RWPE1 (cell line): ENCODE data around the gene CLCN5.

Source experiments
- CTCF ChIA-PET: fragments of 350-600 bp; sonication (Branson Sonifier 250); formaldehyde crosslinking; extraction: SDS; loops from one replicate; lab custom pipeline; 2021; lab: Yijun Ruan, JAX
- POLR2A ChIA-PET: fragments of 400-600 bp; formaldehyde crosslinking; extraction: SDS; loops from one replicate; lab custom pipeline; 2020; ENCODE audit warnings: antibody characterized with exemption; ENCODE audit not compliant: low non-redundant PET; lab: Yijun Ruan, JAX
- DNase-seq: peaks from one replicate; pipeline ENCODE4 v3.0.0; 2012; ENCODE audit warnings: low spot score
- H3K27ac ChIP-seq: fragments of 450-650 bp; 2 replicates; pipeline ENCODE4 v1.5.1; 2017
- TF ChIP-seq, protein P1 (sequence below): fragments of 450-650 bp; conservative IDR thresholded peaks from 2 replicates; pipeline ENCODE4 v1.5.1; 2017; ENCODE audit warnings: low read depth, mild to moderate bottlenecking

Gene CLCN5

DNA sequence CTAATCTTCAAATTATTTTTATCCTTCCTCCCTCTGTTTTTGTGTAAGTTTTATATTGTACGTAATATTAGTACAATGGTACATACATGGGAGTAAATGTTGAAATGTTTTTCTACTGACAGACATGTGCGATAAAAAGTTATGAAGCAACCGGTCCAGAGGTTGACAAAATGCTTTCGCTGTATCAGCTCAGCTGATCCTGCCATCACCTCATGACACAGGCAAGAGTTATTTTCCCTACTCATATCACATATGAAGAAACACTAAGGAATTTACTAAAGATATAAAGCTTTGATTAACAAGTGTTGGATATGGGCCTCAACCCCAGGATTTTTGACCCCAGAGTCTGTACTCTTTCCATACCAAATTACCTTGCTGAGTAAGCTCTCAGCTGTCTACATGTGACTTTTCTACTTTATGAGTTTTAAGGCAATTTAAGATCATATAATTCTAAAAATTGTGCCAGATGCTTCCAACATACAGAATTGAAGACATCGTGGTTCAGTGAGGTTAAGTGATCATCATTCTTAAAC lies 50.0 kb downstream of the CLCN5 start:
- TF ChIP-seq, protein P1, sequence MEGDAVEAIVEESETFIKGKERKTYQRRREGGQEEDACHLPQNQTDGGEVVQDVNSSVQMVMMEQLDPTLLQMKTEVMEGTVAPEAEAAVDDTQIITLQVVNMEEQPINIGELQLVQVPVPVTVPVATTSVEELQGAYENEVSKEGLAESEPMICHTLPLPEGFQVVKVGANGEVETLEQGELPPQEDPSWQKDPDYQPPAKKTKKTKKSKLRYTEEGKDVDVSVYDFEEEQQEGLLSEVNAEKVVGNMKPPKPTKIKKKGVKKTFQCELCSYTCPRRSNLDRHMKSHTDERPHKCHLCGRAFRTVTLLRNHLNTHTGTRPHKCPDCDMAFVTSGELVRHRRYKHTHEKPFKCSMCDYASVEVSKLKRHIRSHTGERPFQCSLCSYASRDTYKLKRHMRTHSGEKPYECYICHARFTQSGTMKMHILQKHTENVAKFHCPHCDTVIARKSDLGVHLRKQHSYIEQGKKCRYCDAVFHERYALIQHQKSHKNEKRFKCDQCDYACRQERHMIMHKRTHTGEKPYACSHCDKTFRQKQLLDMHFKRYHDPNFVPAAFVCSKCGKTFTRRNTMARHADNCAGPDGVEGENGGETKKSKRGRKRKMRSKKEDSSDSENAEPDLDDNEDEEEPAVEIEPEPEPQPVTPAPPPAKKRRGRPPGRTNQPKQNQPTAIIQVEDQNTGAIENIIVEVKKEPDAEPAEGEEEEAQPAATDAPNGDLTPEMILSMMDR, result no peak
- DNase-seq, result no peak
- H3K27ac ChIP-seq, result no peak overlapping the region
- CTCF ChIA-PET, result no interaction called here
- POLR2A ChIA-PET, result no interaction called here

DNA sequence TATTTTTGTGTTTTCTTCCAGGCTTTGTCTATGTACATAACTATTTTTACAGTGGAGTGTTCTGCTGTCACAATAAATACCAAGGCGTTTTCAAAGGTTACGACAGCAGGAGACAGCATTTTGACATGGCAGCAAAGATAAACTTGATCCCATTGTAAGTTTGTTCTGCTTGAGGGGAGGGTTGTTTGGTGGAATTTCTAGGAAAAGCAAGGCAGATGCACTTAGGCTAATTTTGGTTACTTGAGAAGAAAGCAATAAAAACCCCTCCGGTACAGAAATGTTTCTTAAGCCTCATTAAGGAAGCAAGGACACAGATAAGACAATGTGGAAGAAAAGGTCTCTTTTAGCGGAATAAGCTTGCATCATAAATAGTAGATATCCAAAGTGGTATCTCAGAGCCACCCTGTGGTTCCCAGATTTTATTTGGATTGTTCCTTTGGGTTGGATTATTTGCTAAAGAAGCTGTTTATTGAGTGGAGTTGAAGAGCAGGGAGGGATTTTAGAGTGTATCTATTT lies 54.3 kb downstream of the CLCN5 start:
- TF ChIP-seq, protein P1, result no peak
- CTCF ChIA-PET, result no interaction called here
- POLR2A ChIA-PET, result no interaction called here
- no peak for DNase-seq
- H3K27ac ChIP-seq, result no peak overlapping the region

DNA sequence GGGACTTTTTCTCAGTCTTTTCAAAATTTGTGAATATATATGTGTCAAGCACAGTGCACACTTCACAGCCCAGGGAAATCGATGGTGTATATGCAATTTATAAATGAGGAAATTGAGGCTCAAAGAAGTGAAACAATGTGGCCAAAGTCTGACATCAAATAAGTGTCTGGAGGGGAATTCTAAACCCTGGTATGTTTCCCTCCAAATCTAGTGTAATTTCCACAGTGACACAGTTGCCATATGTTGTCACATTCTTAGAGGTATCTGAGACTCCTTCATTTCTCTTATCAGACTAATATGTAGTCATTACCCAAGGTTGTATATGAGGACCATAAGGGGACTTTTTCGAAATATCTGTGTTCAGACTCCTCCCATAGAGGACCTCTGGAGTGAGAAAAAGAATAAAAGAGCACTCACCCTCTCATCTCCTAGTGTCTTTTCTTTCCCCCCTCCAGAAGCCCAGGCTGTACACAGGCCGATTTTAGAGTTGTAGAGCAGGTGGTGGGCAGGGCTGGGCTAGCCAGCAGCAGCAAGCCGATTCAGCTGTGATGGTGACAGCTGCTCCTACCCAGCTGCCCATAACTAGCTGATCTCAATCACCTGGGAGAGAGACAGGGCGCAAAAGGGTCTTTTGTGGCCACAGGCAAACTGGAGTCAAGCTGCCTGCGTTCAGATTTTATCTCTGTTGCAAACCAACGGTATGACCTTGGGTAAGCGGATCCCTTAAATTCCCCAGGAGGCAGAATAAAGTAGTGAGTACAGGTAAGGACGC lies 55.1 kb downstream of the CLCN5 start:
- H3K27ac ChIP-seq, result no peak overlapping the region
- no peak for DNase-seq
- POLR2A ChIA-PET, result no interaction called here
- CTCF ChIA-PET, result no interaction called here
- TF ChIP-seq, protein P1, result no peak

DNA sequence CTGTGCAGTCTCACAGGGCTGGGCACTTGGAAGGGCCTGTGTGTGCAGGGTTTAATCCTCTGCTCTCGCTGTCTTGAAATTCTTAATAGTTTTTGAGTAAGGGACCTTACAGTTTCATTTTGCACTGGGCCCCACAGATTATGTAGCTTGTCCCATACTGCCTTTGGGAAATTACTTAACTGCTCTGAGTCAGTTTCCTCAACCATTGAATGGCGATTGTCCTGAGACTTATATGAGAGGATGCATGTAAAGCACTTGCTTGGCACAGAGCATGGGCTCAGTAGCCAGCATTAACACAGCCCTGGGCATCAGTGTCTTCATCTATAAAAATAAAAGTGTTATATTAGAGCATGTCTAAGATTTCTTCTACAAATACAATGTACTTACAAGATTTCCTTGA lies 55.8 kb downstream of the CLCN5 start:
- no peak overlapping the region for H3K27ac ChIP-seq
- ChIA-PET CTCF (no interaction called here), POLR2A (no interaction called here)
- TF ChIP-seq, protein P1, result no peak
- DNase-seq, result no peak

DNA sequence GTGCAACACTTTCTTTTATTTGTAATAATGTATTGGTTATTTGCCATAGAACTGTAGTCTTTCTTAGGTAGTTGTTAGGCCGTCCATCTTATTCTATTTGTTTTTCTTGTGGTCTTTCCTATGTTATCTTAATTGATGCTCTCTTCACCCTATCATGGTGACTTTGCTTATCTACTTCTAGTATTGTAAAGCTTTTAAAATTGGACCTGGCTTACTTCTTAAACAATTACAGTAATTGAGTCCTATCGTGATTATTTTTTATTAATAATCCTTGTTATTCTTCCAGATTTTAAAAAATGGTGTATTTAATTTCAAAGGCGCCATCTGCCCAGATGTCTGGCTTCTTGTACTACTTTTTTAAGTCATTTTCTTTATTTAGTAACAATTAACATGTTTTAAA lies 63.7 kb downstream of the CLCN5 start:
- CTCF ChIA-PET, result no interaction called here
- no peak for DNase-seq
- POLR2A ChIA-PET, result no interaction called here
- no peak overlapping the region for H3K27ac ChIP-seq
- TF ChIP-seq, protein P1, result no peak

DNA sequence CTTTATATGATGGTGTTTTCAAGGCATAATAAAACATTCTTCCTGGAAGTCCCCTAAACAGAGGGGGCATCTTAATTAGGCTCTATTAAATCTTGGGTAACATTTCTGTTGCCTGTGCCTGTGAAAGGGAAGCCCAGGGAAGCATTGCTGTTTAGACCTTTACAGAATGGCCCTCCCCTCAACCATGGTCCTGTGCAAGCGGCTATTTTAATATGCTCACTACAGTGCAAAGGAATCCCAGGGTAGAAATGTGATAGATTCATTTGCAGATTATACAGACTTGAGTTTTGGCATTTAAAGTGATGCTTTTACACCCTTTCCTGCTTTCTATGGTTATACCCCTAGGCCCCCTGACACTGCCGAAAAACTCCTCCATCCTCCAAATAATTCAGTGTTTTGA lies 65.3 kb downstream of the CLCN5 start:
- ChIA-PET CTCF (no interaction called here), POLR2A (no interaction called here)
- DNase-seq, result no peak
- no peak overlapping the region for H3K27ac ChIP-seq
- TF ChIP-seq, protein P1, result no peak
